Measurements from ENCODE around the gene RAD51AP1.

RAD51AP1 gene

DNA sequence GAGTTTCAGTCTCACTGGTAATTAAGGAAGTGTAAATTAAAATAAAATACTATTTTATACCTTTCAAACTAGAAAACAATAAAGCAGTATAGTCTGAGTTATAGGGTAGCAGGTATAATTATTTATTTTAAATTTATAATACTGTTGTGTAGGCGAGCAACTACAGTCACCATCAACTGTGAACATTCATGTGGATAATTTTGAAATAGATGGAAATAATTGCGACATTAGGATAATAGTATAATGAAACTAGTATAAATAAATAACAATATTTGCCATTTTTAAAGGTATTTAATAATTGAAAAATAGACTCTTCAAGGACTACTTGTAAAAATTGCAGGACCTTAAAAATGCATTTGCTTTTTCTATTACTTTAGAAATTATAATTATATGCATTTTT lies 19.5 kb downstream of the RAD51AP1 start:
- POLR2A ChIA-PET: no interaction called here
- CTCF ChIA-PET: no interaction called here
- DNase-seq (ENCODE audit: extremely low spot score): no peak
- TF ChIP-seq, protein P1, sequence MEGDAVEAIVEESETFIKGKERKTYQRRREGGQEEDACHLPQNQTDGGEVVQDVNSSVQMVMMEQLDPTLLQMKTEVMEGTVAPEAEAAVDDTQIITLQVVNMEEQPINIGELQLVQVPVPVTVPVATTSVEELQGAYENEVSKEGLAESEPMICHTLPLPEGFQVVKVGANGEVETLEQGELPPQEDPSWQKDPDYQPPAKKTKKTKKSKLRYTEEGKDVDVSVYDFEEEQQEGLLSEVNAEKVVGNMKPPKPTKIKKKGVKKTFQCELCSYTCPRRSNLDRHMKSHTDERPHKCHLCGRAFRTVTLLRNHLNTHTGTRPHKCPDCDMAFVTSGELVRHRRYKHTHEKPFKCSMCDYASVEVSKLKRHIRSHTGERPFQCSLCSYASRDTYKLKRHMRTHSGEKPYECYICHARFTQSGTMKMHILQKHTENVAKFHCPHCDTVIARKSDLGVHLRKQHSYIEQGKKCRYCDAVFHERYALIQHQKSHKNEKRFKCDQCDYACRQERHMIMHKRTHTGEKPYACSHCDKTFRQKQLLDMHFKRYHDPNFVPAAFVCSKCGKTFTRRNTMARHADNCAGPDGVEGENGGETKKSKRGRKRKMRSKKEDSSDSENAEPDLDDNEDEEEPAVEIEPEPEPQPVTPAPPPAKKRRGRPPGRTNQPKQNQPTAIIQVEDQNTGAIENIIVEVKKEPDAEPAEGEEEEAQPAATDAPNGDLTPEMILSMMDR (IDR thresholded peaks at IDR 0.05; ENCODE audit: control extremely low read depth, extremely low read depth, low read depth, missing control alignments): no peak

- POLR2A ChIA-PET: no interaction called here
- CTCF ChIA-PET: interaction anchor here (0.9 kb wide), 1 partner anchor 16 kb away, joined by 3 read pairs; no protein-coding TSS in a partner anchor
- peak; percentile 30 for DNase-seq (ENCODE audit: extremely low spot score)
Observed at GRCh38 chr12:4562034-4562657, 23.5 kb downstream of the RAD51AP1 start, which contains the start of gene DYRK4. Gene DYRK4 (plus strand): TSS chr12:4562208. CDS start chr12:4562246, 38 bp downstream.

GRCh38 chr12:4563336-4563735 lies 24.6 kb downstream of the RAD51AP1 start:
- ChIA-PET CTCF (interaction anchor here (0.7 to 1.5 kb wide), 3 partner anchors 10 to 38 kb away, joined by 3 to 5 read pairs (median 4); no protein-coding TSS in a partner anchor), POLR2A (no interaction called here)
- DNase-seq (ENCODE audit: extremely low spot score): no peak
- TF ChIP-seq, protein P1 (IDR thresholded peaks at IDR 0.05; ENCODE audit: control extremely low read depth, extremely low read depth, low read depth, missing control alignments): no peak

More at GRCh38 chr12:4562034-4562657, 23.5 kb downstream of the RAD51AP1 start, which contains the start of gene DYRK4:
- TF ChIP-seq, protein P1 (IDR thresholded peaks at IDR 0.05; ENCODE audit: control extremely low read depth, extremely low read depth, low read depth, missing control alignments): no peak

- DNase-seq (ENCODE audit: extremely low spot score): peak; percentile 42
- POLR2A ChIA-PET: no interaction called here
- CTCF ChIA-PET: interaction anchor here (0.7 to 1.5 kb wide), 4 partner anchors 12 to 94 kb away, joined by 3 to 5 read pairs (median 4); no protein-coding TSS in a partner anchor
- TF ChIP-seq, protein P1 (IDR thresholded peaks at IDR 0.05; ENCODE audit: control extremely low read depth, extremely low read depth, low read depth, missing control alignments): no peak
Observed at GRCh38 chr12:4564818-4565217, 26.1 kb downstream of the RAD51AP1 start.

- TF ChIP-seq, protein P1 (IDR thresholded peaks at IDR 0.05; ENCODE audit: control extremely low read depth, extremely low read depth, low read depth, missing control alignments): no peak
- DNase-seq (ENCODE audit: extremely low spot score): no peak
- ChIA-PET POLR2A (no interaction called here), CTCF (no interaction called here)
Observed at GRCh38 chr12:4566474-4566873, 27.8 kb downstream of the RAD51AP1 start.

DNA sequence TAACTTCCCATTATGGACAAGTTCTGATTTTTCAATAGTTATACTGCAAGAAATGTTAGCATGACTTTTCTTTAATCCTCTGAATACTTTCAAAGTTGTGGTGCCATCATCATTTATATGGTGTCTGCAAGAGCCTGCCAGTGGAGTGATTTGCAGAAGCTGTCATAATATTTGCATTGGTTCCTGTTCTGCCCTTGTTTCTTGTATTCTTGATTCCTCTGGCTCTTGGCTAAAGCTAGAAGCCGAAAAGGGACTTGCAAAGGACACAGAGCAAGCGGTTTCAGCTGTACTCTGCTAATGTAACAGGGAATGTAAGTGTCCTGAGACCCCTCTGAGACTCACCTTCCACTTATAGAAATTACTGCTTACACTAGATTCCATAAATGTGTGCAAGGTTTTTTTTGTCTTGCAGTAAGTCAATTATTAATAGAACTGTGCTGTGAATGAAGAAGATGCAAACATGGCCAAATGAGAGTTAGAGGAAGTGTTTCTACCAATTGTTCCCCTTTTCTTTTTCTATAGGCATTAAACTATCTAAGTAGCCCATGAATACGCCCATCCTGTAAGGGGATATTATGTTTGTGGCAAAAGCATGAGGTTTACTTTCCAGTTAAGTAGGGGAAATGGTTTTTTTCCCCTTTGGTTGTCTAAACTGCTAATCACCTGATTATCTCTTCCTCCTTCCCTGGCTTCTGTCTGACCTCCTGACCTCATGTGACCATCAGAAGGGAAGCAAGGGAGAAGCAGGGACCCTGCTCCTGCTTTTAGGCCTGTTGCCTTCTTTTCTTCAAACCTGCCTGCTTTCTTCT lies 28.6 kb downstream of the RAD51AP1 start:
- peak; percentile 53 for DNase-seq (ENCODE audit: extremely low spot score)
- TF ChIP-seq, protein P1 (IDR thresholded peaks at IDR 0.05; ENCODE audit: control extremely low read depth, extremely low read depth, low read depth, missing control alignments): no peak
- POLR2A ChIA-PET: no interaction called here
- CTCF ChIA-PET: no interaction called here
